HG03432 (cell line): ENCODE data around the gene IL25.

Source experiments
- ATAC-seq: cut with Tn5 transposase; IDR thresholded peaks from one replicate; pipeline ENCODE4 v1.9.1; 2021; ENCODE audit warnings: mild to moderate bottlenecking, moderate library complexity; ENCODE audit not compliant: unreplicated experiment

The IL25 gene

GRCh38 chr14:23352506-23353432 is 19.8 kb upstream of the IL25 start, which contains the start of gene SLC22A17:
Gene SLC22A17, minus strand, starts transcription at chr14:23352887.
- ATAC-seq, result no peak

- no peak for ATAC-seq
These were observed 19.2 kb upstream of the IL25 start for GRCh38 chr14:23353433-23353780.

- ATAC-seq, result no peak
These were observed 17.6 kb upstream of the IL25 start for GRCh38 chr14:23354990-23355389.

- ATAC-seq, result no peak
These were observed 16.7 kb upstream of the IL25 start for GRCh38 chr14:23355871-23356435.

- ATAC-seq, result no peak
These were observed 15.9 kb upstream of the IL25 start for GRCh38 chr14:23356662-23357061.

GRCh38 chr14:23357261-23357660 is 15.3 kb upstream of the IL25 start:
- no peak for ATAC-seq

GRCh38 chr14:23358042-23358441 is 14.6 kb upstream of the IL25 start:
- ATAC-seq, result no peak

GRCh38 chr14:23358553-23359166 is 13.9 kb upstream of the IL25 start:
- ATAC-seq, result no peak

GRCh38 chr14:23359167-23359626 is 13.4 kb upstream of the IL25 start:
- no peak for ATAC-seq

GRCh38 chr14:23359722-23360447 is 12.7 kb upstream of the IL25 start:
- ATAC-seq, result no peak

- ATAC-seq, result no peak
These were observed 12.1 kb upstream of the IL25 start for GRCh38 chr14:23360496-23360895.

GRCh38 chr14:23361320-23361719 is 11.3 kb upstream of the IL25 start:
- ATAC-seq, result no peak

GRCh38 chr14:23361763-23362162 is 10.8 kb upstream of the IL25 start:
- ATAC-seq, result no peak

GRCh38 chr14:23362200-23362599 is 10.4 kb upstream of the IL25 start:
- no peak for ATAC-seq

GRCh38 chr14:23364164-23365035 is 8.2 kb upstream of the IL25 start:
- ATAC-seq, result no peak

GRCh38 chr14:23365036-23365731 is 7.4 kb upstream of the IL25 start, which contains the start of gene EFS:
Gene EFS, minus strand, starts transcription at chr14:23365172. Its CDS starts 147 bp downstream, at chr14:23365025.
- no peak for ATAC-seq

- no peak for ATAC-seq
These were observed 6.7 kb upstream of the IL25 start for GRCh38 chr14:23365732-23366425.

- no peak for ATAC-seq
These were observed 6.1 kb upstream of the IL25 start for GRCh38 chr14:23366426-23366921.

- ATAC-seq, result no peak
These were observed 2.4 kb upstream of the IL25 start for GRCh38 chr14:23370221-23370620.
